Measurements from ENCODE around the gene SMIM24.

GRCh38 chr19:3511506-3512251 is 31.4 kb upstream of the SMIM24 start:
- TF ChIP-seq, protein P1, sequence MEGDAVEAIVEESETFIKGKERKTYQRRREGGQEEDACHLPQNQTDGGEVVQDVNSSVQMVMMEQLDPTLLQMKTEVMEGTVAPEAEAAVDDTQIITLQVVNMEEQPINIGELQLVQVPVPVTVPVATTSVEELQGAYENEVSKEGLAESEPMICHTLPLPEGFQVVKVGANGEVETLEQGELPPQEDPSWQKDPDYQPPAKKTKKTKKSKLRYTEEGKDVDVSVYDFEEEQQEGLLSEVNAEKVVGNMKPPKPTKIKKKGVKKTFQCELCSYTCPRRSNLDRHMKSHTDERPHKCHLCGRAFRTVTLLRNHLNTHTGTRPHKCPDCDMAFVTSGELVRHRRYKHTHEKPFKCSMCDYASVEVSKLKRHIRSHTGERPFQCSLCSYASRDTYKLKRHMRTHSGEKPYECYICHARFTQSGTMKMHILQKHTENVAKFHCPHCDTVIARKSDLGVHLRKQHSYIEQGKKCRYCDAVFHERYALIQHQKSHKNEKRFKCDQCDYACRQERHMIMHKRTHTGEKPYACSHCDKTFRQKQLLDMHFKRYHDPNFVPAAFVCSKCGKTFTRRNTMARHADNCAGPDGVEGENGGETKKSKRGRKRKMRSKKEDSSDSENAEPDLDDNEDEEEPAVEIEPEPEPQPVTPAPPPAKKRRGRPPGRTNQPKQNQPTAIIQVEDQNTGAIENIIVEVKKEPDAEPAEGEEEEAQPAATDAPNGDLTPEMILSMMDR (IDR thresholded peaks at IDR 0.05; ENCODE audit: insufficient read depth, low read length, poor library complexity, severe bottlenecking), result no peak
- TF ChIP-seq EZH2phosphoT487 (conservative IDR thresholded peaks at IDR 0.05; ENCODE audit: low read length), result no peak

Data from SU-DHL-6 (cell line).